Stimulated activated CD4-positive, alpha-beta T cell treated with anti-CD3 and anti-CD28 coated beads, Interleukin-4, amount 100 ng/mL, for 48 hours (primary cell): ENCODE measurements around the gene TMBIM4.

Experiments used
- DNase-seq, 2 donors: peaks; one replicate each; pipeline ENCODE4 v3.0.0-alpha.2; 2020; ENCODE audit warnings: low read depth in 2 of 2

TMBIM4 gene

GRCh38 chr12:66140731-66141130 is 29.1 kb downstream of the TMBIM4 start:
- DNase-seq: no peak

DNA sequence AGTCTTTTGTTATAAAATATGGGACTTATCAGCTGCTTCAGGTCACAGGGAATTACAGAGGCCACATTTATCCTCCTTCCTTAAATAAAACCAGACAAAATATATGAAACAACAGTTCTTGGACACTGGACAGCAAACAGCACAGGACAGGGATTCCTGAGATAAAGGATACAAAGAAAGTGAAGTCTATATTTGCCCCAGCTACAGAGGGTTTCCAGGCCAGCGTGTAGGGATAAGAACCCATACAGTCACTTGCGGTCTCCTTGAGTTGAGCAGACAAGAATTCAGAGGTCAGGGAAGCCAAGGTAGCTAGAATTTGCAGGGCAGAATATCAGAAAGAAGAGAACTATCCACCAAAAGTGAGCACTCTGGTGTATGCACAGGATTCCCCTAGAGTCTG is 30.5 kb downstream of the TMBIM4 start:
- no peak for DNase-seq

DNA sequence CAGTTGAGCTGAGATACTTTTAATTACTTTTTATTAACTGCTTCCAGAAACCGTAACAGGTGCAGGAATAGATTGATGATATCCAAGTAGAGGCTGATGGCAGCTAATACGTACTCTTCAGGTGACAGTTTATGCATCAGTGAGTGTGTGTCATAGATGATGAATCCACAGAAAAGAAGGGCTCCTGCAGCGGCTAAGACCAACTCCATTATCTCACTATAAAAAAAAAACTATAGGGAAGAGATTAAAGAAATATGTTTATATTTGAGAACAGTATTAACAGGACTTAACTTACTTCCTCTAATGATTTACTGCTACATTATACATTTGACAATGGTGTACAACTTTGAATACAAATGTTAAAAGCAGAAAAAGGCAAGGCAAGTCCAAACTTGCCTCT is 31.9 kb downstream of the TMBIM4 start:
- no peak for DNase-seq

DNA sequence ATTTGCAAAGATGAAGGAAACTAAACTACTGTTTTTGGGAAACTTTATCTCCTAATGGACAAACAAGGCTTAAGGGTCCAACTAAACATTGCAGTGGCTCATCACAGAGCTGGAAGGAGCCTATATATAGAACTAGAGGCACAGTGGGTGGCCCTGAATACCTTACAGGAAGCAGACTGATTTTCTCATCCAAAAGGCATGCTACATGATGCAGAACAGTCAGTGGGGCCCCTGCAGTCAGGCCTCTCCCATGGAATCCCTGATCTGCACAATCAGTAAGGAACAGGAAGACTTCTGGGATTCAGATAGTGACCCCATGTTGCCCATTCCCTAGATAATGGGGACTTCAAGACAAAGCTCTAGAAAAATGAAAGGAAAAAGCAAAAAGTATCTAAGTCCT is 37.4 kb downstream of the TMBIM4 start:
- DNase-seq: no peak

GRCh38 chr12:66131067-66131688 is 38.6 kb downstream of the TMBIM4 start:
- DNase-seq: no peak

GRCh38 chr12:66130267-66131066 is 39.3 kb downstream of the TMBIM4 start, which contains the start of gene LLPH:
Gene LLPH, minus strand, starts transcription at chr12:66130750. Its CDS starts 1,644 bp downstream, at chr12:66129106.
- peak; percentile 82 to 88 for DNase-seq

- DNase-seq: no peak
These were observed 39.9 kb downstream of the TMBIM4 start for GRCh38 chr12:66129934-66130266.

DNA sequence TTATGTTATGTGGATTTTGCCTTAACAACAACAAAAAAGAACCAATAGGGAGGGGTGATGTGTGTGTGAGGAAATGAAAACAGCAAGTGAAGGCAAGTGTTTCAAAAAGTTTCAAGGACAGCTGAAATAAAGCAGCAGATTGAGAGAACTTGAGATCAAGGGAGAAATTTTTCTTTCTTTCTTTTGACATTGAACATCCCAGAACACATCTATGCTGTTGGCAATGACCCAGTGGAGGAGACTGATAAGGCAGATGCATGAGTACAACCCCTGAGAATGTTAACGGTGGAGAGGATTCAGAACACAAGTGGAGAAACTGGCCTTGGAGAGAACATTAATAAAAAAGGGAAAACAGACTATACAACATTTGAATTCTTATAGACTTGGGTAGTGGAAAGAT is 42.1 kb downstream of the TMBIM4 start:
- no peak for DNase-seq

DNA sequence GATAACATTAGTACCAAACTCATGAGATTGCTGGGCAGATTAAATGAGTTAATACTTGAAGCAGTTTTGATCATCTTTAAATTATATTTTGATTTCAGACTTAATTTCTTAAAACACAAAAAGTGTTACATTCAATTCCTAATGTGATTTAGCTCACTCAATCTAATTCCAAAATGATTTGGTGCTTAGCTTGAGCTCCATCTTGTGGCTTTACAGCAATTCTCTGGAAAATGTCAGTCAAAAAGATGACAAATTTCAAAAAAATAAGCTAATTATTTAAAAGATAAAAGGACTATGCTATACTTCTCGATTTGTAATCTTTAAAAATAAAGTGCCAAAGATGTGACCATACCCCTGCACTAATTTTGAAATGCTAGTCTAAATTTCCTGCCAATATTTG is 49.3 kb downstream of the TMBIM4 start:
- DNase-seq: no peak

DNA sequence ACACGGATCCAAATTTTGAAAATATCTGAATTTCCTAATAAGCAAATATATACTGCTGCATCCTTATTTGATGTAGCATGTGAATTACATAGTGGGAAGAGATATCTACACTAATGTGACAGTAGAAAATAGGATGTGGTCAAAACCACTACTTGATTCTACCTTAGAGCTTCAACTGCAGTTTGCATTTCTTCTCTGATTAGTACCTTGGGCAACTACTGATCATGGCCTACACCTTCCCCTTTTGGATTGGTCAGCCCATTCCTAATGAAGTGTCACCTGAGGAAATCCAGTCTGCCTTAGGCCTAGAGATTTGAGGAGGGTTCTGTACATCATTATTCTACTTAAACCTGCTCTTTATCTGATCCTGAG is 49.9 kb downstream of the TMBIM4 start:
- no peak for DNase-seq

DNA sequence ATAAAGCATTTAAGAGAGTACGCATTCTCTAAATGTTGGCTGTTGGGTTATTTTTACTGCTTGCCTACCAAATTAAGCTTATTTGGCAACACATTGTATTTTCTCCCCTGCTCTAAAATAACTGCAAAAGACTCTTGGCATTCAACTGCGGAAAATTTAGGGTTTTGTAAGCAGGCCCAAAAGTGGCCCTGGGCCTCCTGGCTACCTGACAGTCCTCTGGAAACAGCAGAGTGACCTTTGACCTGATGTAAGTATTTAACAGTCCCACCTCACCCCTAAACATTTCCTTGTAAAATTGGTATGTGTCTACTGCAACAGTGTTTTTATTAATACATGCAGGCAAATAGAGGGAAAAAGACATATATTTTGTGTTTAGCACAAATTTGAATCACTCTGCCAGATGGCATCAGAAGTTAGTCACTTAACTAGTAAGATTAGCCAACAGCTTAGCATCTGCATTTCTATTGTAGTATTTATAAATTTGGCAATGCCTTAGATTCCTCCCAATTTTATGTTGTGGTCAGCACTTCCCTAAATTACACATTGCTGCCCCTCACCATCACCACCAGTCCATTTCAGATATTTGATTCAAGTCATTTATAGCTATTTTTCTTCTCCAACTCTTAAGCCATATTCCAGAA is 50.4 kb downstream of the TMBIM4 start:
- no peak for DNase-seq

DNA sequence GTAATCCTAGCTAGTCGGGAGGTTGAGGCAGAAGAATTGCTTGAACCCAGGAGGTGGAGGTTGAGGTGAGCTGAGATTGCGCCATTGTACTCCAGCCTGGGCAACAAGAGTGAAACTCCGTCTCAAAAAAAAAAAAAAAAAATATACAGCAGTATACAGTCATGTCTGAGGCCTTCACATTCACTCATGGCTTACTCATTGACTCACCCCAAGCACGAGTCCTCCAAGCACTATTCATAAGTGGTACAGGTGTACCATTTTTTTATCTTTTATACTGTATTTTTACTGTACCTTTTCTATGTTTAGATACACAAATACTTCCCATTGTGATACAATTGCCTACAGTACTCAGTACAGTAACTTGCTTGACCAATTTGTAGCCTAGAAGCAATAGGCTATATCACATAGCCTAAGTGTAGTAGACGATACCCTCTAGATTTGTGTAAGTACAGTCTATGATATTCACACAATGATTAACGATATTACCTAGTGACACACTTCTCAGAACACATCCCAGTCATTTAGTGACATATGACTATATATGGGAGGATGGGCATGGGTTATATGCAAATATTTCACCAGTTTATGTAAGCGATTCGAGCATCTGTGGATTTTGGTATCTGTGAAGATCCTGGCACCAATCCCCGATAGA is 51.4 kb downstream of the TMBIM4 start:
- no peak for DNase-seq

DNA sequence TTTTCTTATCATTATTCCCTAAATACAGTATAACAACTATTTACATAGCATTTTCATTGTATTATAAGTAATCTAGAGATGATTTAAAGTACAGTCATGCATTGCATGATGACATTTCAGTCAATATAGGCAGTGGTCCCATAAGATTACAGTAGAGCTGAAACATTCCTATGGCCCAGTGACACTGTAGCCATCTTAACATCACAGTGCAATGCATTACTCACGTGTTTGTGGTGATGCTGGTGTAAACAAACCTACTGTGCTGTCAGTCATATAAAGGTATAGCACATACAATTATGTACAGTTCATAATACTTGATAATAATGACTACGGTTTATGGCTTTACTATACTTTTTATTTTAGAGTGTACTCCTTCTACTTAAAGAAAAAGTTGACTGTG is 52.6 kb downstream of the TMBIM4 start:
- no peak for DNase-seq

GRCh38 chr12:66115071-66115600 is 54.7 kb downstream of the TMBIM4 start:
- no peak for DNase-seq

DNA sequence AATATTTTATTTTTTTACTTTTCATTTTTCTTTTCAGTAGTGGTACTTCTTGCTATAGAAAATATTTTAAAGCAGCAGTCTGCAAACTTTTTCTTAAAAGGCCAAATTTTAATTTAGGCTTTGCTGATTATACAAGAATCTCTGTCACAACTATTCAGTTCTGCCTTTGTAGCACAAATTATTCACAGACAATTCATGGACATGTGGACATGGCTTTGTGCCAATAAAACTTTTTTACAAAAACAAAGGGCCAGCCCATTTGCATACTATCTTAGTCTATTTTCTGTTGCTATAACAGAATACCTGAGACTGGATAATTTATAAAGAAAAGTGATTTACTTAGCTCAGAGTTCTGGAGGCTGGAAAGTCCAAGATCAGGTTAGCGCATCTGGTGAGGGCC is 56.3 kb downstream of the TMBIM4 start:
- DNase-seq: no peak

DNA sequence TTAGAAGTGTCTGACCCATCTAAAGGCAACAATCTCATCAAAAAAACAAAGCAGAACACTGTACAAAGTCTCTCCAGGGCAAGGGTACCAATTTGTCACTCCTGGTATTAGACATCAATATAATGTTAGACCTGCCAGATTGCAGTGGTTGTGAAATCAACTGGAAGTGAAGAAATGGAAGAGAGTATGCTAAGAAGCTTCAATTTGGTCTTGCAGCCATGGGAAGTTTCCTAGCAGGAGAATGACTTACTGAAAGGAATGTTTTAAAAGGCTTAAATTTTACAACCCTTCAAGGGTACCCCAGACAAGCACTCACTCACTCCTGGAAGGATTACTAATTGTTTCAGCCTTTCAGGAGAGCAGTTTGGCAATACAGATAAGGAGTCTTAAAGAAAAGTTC is 58.2 kb downstream of the TMBIM4 start:
- no peak for DNase-seq

DNA sequence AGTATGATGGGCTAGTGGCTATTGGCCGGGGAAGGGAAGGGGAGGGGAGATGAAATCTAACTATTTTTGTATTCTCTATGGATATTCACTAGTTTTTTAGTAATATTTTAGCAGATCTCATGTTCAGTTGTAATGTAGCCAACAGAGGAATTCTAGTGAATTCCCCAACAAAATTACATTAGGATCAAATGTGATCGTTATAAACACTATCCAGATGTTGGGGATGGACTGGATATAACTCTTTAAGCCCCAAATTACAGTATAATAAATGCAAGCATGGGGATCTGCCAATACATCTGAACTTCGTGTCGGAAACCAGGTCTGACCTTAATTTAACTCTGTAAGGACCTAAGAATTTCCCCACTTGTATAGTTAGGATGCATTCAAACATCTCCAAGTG is 60.7 kb downstream of the TMBIM4 start:
- no peak for DNase-seq

GRCh38 chr12:66108386-66108785 is 61.4 kb downstream of the TMBIM4 start:
- no peak for DNase-seq

DNA sequence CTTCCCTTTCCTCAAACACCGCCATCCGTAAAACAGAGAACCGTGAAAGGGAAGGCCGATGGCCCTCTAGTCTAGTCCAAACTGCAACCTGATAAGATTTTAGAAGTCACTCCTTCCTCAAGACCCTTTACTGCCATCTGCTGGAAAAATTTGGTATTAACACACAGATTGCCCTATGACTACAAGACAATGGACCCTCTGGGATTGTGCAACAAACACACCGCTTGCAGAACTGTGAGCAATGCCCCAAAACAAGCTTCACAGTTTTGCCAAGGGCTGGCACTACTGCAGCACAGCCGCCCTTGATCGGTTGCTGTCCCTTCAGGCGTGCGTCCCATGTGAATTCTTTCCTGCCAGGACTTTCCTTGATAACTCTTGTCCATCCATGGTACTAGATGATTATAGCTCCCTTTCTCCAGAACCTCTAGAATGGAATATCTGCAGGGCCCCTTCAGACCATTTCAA is 62.3 kb downstream of the TMBIM4 start:
- DNase-seq: peak; percentile 22 to 28

DNA sequence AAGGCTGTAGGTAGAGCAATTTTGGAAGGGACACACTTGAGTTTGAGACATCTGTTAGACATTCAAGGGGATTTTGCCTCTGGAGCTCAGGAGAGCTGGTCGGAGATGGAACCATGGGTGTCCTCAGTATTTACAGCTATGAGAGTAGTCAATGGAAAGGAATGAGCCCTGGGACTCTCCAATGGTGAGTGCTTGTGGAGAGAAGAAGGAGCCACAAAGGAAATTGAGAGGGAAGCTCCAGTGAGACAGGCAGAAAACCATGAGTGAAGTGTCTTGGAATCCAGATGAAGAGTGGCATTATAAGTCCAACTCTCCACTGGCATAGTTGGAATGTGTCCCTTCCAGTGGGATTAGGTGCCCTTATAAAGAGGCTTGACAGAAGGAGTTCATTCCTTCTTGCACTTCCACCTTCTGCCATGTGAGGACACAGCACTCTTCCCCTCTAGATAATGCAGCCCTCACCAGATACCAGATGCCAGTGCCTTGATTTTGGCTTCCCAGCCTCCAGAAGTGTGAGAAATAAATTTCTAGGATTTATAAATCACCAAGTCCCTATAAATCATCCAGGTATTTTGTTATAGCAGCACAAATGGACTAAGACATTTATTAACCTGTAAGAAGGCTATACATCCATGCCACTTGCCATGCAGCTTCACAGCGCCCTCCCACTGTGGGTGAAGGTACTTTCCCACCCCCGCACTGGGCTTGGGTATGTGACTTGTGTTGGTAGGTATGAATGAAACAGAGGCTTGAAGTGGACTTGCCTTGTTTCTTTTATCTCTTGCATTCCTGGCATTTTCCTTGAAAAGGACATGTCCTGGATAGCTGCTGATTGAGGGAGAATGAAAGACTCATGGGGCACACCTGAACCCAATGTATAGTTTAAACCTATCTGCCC is 66.5 kb downstream of the TMBIM4 start:
- DNase-seq: no peak

DNA sequence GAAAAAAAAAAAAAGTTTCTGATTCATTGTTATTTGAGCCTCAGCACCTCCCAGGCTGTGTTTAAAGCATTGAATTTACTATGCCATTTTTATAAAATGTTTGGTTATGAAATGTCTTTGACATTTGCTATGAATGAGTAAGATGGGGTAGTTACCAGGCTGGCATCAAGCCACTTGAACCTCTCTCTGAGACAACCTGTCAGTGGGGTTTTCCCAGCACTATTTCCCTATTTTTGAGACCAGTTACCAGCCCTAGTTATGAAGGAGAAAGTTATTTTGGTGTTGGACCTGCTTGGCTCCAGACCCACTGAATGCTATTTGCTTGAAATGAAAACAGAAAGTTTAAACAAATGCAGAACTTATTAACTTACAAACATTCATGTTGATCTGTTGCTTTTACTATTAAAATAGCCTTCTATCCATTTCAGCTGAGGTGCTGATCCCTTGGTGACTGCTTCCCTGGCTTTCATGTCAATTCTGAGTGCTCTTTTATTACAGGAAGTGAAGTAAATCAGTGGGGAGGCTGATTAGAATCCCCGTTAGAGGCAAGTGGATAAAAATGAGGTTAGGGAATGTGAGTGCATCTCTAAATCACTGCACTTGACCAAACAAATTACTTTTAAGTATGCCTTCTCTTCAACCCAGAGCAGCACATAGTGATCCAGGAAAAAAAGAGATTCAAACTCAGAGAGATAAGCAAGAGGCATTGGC is 77.1 kb downstream of the TMBIM4 start:
- no peak for DNase-seq
